Neural cell (in vitro differentiated cells): ENCODE data around the gene OR5B12. TPM values are rescaled to one million over a fixed set of nuclear protein-coding genes. Genes with fewer than 3 reads are reported as not detected.

Experiments
- H2AFZ ChIP-seq: fragments of 200-600, 300-800 bp; sonication (generic), shearing (Covaris generic); 2 replicates; pipeline ENCODE4 v1.6.0; 2014; ENCODE audit warnings: low read depth, mild to moderate bottlenecking, antibody characterized with exemption, low read length, moderate library complexity
- H3F3A ChIP-seq: fragments of 200-600 bp; shearing (Covaris generic); 2 replicates; pipeline ENCODE4 v1.6.1; 2016; ENCODE audit warnings: mild to moderate bottlenecking, moderate library complexity, mixed read lengths, antibody characterized with exemption, low read length; ENCODE audit not compliant: insufficient read depth, poor library complexity, severe bottlenecking
- H3K27ac ChIP-seq: fragments of 200-600, 300-800 bp; sonication (generic), shearing (Covaris generic); 2 replicates; pipeline ENCODE4 v1.5.1; 2014; ENCODE audit warnings: mild to moderate bottlenecking, low read length, moderate library complexity
- H3K27me3 ChIP-seq: fragments of 300-800, 200-600 bp; sonication (generic), shearing (Covaris generic); 2 replicates; pipeline ENCODE4 v1.6.0; 2014; ENCODE audit warnings: mild to moderate bottlenecking, low read depth, low read length, moderate library complexity; ENCODE audit not compliant: insufficient read depth
- H3K36me3 ChIP-seq: fragments of 300-800, 200-600 bp; sonication (generic), shearing (Covaris generic); 2 replicates; pipeline ENCODE4 v1.5.1; 2014; ENCODE audit warnings: mild to moderate bottlenecking, antibody characterized with exemption, low read length, moderate library complexity; ENCODE audit not compliant: insufficient read depth
- H3K4me2 ChIP-seq: fragments of 300-800, 200-600 bp; sonication (generic), shearing (Covaris generic); 2 replicates; pipeline ENCODE4 v1.6.0; 2014; ENCODE audit warnings: mild to moderate bottlenecking, low read length
- H3K4me3 ChIP-seq: fragments of 300-800, 200-600 bp; sonication (generic), shearing (Covaris generic); 2 replicates; pipeline ENCODE4 v1.5.1; 2014; ENCODE audit warnings: mild to moderate bottlenecking, low read length, moderate library complexity
- H3K79me2 ChIP-seq: fragments of 200-600 bp; shearing (Covaris generic); replicated peaks from 2 replicates; pipeline ENCODE4 v1.6.0; 2014; ENCODE audit warnings: mild to moderate bottlenecking, low read length, moderate library complexity; ENCODE audit not compliant: insufficient read depth
- H3K9ac ChIP-seq: fragments of 300-800, 200-600 bp; sonication (generic), shearing (Covaris generic); 2 replicates; pipeline ENCODE4 v1.6.1; 2016; ENCODE audit warnings: mild to moderate bottlenecking, low read length, mixed read lengths
- H3K9me2 ChIP-seq: fragments of 200-600 bp; shearing (Covaris generic); 2 replicates; pipeline ENCODE4 v1.6.1; 2016; ENCODE audit warnings: mild to moderate bottlenecking, low read length, mixed read lengths; ENCODE audit not compliant: insufficient read depth
- H3K9me3 ChIP-seq: fragments of 200-600, 300-800 bp; sonication (generic), shearing (Covaris generic); 2 replicates; pipeline ENCODE4 v1.6.1; 2016; ENCODE audit warnings: mild to moderate bottlenecking, mixed run types, low read length, moderate library complexity, mixed read lengths
- H4K20me1 ChIP-seq: fragments of 200-600 bp; shearing (Covaris generic); 2 replicates; pipeline ENCODE4 v1.6.1; 2016; ENCODE audit warnings: mild to moderate bottlenecking, mixed run types; ENCODE audit not compliant: insufficient read depth
- EP300 ChIP-seq: fragments of 450-650 bp; conservative IDR thresholded peaks from 2 replicates; pipeline ENCODE4 v1.6.1; 2014; ENCODE audit warnings: antibody characterized with exemption, mild to moderate bottlenecking, moderate library complexity; ENCODE audit not compliant: poor library complexity, severe bottlenecking
- EZH2 ChIP-seq: fragments of 200-600, 300-800 bp; shearing (Covaris generic), sonication (generic); IDR thresholded peaks from 2 replicates; pipeline ENCODE4 v1.6.1; 2014; ENCODE audit warnings: antibody characterized with exemption, low read length, borderline replicate concordance, mild to moderate bottlenecking; ENCODE audit not compliant: insufficient read depth, poor library complexity, severe bottlenecking
- MXI1 ChIP-seq: fragments of 450-650 bp; conservative IDR thresholded peaks from 2 replicates; pipeline ENCODE4 v1.6.1; 2014; ENCODE audit warnings: antibody characterized with exemption, mild to moderate bottlenecking; ENCODE audit not compliant: poor library complexity, severe bottlenecking
- POLR2AphosphoS5 ChIP-seq: IDR thresholded peaks from 2 replicates; pipeline ENCODE4 v1.6.1; 2012
- RAD21 ChIP-seq: fragments of 450-650 bp; conservative IDR thresholded peaks from 2 replicates; pipeline ENCODE4 v1.6.1; 2014; ENCODE audit warnings: antibody characterized with exemption, mild to moderate bottlenecking, moderate library complexity
- SMC3 ChIP-seq: fragments of 450-650 bp; conservative IDR thresholded peaks from 2 replicates; pipeline ENCODE4 v1.6.1; 2014; ENCODE audit warnings: antibody characterized with exemption, mild to moderate bottlenecking, moderate library complexity; ENCODE audit not compliant: poor library complexity
- TAF1 ChIP-seq: IDR thresholded peaks from 2 replicates; pipeline ENCODE4 v1.6.1; 2012; ENCODE audit warnings: low read depth
- polyA plus RNA-seq: library from polyadenylated mRNA; depleted of rRNA; stranded (reverse); fragments of >200 nt; gene quantifications from 2 replicates; pipeline ENCODE4 v1.2.3, GENCODE V29; 2014
- TF ChIP-seq, protein P1 (sequence below): IDR thresholded peaks from 2 replicates; pipeline ENCODE4 v1.6.1; 2012; ENCODE audit warnings: borderline replicate concordance
- TF ChIP-seq, protein P2 (sequence below): fragments of 450-650 bp; IDR thresholded peaks from 2 replicates; pipeline ENCODE4 v1.5.1; 2014; ENCODE audit warnings: antibody characterized with exemption, mild to moderate bottlenecking, moderate library complexity; ENCODE audit not compliant: poor library complexity, severe bottlenecking

Gene OR5B12
- polyA plus RNA-seq, 1 donor from 2014 or later: not detected

DNA sequence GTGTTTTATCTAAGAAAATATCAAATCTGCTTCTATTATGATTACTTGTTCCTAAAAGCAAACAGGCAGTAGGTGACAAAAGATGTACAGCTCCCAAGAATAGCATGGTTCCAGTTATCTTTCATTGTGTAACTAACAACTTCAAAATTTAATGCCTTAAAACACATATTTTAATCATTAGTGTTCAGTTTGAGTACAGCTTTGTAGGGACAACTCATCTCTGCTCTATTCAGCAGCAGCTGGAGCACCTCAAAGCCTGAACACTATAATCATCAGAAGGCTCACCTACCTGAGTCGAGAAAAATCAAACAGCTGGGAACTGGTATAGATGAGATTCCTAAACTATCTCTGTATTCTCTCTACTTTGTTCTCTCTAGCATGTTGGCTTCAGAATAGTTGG is 24.3 kb upstream of the OR5B12 start:
- Histone ChIP-seq H3F3A (no peaks in the 10 kb centered on the region), H3K79me2 (no peaks in the 10 kb centered on the region), H3K9ac (no peak overlapping the region), H3K9me3 (peaks cover 3% of the 10 kb centered on the region), H3K27me3 (no peaks in the 10 kb centered on the region), H2AFZ (no peak overlapping the region), H3K4me2 (no peak overlapping the region), H3K36me3 (no peaks in the 10 kb centered on the region), H3K27ac (no peak overlapping the region), H4K20me1 (no peaks in the 10 kb centered on the region), H3K4me3 (no peak overlapping the region), H3K9me2 (no peaks in the 10 kb centered on the region)
- TF ChIP-seq TAF1 (no peak), EZH2 (no peak), RAD21 (no peak), POLR2AphosphoS5 (no peak)

DNA sequence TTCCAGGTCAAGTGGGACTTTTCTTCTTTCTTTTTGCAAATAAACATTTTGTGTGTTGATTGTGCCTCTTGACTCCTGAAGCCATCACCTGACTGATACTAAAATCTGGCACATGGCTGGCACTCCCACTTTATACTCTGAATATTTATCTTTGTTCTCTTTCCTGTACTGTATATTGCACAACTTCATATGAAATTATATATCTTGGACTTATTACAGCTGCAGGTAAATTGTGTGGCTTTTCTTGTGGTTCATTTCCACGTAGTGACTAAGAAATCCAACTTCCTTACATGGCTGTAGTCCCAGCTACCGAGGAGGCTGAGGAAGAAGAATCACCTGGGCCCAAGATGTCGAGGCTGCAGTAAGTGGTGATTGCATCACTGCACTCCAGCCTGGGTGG is 23.7 kb upstream of the OR5B12 start:
- Histone ChIP-seq H3K4me3 (no peak overlapping the region), H3K27ac (no peak overlapping the region), H3K79me2 (no peaks in the 10 kb centered on the region), H2AFZ (no peak overlapping the region), H3K27me3 (no peaks in the 10 kb centered on the region), H3K36me3 (no peaks in the 10 kb centered on the region), H3F3A (no peaks in the 10 kb centered on the region), H3K9ac (no peak overlapping the region), H4K20me1 (no peaks in the 10 kb centered on the region), H3K9me3 (peaks cover 3% of the 10 kb centered on the region), H3K4me2 (no peak overlapping the region), H3K9me2 (no peaks in the 10 kb centered on the region)
- TF ChIP-seq SMC3 (no peak), EZH2 (no peak), TAF1 (no peak), RAD21 (no peak)

DNA sequence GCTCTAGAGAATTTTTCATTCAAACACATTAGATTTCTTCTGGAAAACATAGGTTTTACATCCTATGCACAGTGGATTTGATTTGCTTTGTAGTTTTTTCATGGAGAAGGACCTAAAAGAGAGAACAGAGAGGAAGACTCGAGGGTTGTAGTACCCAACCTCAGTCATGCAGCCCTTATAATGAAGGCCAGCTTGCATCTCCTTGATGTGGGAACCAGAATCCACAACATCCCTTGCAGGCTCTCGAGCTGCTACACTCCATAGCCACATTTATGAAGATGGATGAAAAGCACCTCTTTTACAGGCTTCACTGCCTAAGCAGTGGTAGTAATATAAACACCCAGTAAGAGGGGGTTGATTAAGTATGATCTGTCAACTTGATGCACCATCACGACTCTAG is 9.5 kb upstream of the OR5B12 start:
- H3K9me2 ChIP-seq: no peaks in the 10 kb centered on the region
- no peaks in the 10 kb centered on the region for H3F3A ChIP-seq
- H3K27me3 ChIP-seq: no peaks in the 10 kb centered on the region
- no peak overlapping the region for H3K4me2 ChIP-seq
- no peaks in the 10 kb centered on the region for H3K36me3 ChIP-seq
- H3K79me2 ChIP-seq: no peaks in the 10 kb centered on the region
- H4K20me1 ChIP-seq: no peaks in the 10 kb centered on the region
- H3K27ac ChIP-seq: no peak overlapping the region
- no peak overlapping the region for H3K4me3 ChIP-seq
- H2AFZ ChIP-seq: no peak overlapping the region
- TF ChIP-seq TAF1: no peak
- TF ChIP-seq RAD21: no peak
- TF ChIP-seq POLR2AphosphoS5: no peak
- no peak for TF ChIP-seq EP300
- no peak for TF ChIP-seq SMC3
- TF ChIP-seq, protein P1, sequence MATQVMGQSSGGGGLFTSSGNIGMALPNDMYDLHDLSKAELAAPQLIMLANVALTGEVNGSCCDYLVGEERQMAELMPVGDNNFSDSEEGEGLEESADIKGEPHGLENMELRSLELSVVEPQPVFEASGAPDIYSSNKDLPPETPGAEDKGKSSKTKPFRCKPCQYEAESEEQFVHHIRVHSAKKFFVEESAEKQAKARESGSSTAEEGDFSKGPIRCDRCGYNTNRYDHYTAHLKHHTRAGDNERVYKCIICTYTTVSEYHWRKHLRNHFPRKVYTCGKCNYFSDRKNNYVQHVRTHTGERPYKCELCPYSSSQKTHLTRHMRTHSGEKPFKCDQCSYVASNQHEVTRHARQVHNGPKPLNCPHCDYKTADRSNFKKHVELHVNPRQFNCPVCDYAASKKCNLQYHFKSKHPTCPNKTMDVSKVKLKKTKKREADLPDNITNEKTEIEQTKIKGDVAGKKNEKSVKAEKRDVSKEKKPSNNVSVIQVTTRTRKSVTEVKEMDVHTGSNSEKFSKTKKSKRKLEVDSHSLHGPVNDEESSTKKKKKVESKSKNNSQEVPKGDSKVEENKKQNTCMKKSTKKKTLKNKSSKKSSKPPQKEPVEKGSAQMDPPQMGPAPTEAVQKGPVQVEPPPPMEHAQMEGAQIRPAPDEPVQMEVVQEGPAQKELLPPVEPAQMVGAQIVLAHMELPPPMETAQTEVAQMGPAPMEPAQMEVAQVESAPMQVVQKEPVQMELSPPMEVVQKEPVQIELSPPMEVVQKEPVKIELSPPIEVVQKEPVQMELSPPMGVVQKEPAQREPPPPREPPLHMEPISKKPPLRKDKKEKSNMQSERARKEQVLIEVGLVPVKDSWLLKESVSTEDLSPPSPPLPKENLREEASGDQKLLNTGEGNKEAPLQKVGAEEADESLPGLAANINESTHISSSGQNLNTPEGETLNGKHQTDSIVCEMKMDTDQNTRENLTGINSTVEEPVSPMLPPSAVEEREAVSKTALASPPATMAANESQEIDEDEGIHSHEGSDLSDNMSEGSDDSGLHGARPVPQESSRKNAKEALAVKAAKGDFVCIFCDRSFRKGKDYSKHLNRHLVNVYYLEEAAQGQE: no peak
- no peak for TF ChIP-seq MXI1
- TF ChIP-seq EZH2: no peak
- TF ChIP-seq, protein P2, sequence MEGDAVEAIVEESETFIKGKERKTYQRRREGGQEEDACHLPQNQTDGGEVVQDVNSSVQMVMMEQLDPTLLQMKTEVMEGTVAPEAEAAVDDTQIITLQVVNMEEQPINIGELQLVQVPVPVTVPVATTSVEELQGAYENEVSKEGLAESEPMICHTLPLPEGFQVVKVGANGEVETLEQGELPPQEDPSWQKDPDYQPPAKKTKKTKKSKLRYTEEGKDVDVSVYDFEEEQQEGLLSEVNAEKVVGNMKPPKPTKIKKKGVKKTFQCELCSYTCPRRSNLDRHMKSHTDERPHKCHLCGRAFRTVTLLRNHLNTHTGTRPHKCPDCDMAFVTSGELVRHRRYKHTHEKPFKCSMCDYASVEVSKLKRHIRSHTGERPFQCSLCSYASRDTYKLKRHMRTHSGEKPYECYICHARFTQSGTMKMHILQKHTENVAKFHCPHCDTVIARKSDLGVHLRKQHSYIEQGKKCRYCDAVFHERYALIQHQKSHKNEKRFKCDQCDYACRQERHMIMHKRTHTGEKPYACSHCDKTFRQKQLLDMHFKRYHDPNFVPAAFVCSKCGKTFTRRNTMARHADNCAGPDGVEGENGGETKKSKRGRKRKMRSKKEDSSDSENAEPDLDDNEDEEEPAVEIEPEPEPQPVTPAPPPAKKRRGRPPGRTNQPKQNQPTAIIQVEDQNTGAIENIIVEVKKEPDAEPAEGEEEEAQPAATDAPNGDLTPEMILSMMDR: no peak
- H3K9ac ChIP-seq: no peak overlapping the region
- no peaks in the 10 kb centered on the region for H3K9me3 ChIP-seq
